C1 segment of cervical spinal cord (tissue), 14 donors: ENCODE measurements around the gene PFKFB3.
"Not testable (repeated sequence)": the region's sequence is repeated elsewhere in the genome, so short reads cannot be mapped to it uniquely, and the experiment has no call there.

Experiments
- DNase-seq, 14 donors: peaks; one replicate each; lab custom pipeline; 2025; lab: John Stamatoyannopoulos, UW

PFKFB3 gene

DNA sequence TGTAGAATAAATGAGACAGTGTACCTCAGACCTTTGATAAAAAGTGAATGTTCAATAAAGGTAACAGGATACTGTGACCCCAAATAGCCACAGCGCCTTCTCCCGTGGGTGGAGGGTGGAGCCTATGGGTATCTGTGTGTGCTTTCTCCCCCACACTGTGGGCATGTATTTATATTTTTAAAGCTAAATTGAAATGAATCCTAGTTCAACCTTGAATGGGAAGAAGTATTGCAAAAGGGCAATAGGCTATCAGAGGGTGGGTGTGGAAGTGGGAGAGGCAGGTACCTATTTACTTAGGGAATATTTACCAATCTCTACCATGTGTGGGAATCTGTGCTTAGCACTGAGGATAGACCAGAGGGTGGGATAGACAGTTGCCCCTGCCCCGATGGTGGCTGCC, 68.9 kb downstream of the PFKFB3 start:
- no peak for DNase-seq

DNA sequence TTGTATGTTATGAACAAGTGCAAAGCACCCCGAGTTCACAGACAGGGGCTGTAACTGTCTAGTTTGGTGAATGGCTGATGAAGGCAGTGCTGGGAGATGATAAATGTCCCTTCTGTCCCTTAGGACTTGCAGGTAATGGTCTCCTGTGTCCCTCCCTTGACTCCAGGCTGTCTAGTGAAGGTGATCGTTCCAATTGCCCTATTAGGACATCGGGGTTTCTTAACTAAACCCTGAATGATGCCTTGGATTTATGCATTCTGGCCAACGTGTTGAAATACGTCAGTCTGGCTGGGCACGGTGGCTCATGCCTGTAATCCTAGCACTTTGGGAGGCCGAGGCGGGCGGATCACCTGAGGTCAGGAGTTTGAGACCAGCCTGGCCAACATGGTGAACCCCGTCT, 69.4 kb downstream of the PFKFB3 start:
- DNase-seq: no peak

DNA sequence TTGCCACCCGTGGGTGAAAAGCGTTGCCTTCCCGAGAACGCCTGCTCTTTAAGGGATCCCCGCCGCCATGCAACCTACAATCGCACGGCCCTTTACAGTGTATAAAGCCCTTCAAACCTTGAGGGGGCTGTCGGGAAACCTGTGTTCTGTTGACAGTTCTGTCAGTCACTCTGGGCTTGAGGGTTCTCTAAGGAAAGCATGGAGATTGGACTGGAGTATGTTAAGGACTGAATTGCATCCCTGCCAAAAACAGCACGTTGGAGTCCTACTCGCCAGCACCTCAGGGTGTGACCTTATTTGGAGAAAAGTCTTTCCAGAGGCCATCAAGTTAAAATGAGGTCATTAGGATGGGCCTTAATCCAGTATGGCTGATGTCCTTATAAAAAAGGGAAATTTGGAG, 70.6 kb downstream of the PFKFB3 start:
- no peak for DNase-seq

DNA sequence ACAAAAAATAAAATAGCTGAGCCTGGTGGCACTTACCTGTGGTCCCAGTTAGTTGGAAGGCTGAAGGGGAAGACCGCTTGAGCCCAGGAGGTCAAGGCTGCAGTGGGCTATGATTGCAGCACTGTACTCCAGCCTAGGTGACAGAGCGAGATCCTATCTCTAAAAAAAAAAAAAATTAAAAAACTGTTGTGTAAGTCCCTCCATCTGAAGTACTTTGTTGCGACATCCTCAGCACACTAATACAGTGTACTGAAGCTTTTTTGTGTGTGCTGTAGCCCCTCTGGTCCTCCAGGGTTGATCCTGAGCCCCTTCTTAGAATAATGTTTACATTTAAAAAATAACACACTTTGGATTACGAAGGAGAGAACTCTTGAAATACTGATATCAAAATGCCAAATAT, 71.3 kb downstream of the PFKFB3 start:
- DNase-seq: no peak

DNA sequence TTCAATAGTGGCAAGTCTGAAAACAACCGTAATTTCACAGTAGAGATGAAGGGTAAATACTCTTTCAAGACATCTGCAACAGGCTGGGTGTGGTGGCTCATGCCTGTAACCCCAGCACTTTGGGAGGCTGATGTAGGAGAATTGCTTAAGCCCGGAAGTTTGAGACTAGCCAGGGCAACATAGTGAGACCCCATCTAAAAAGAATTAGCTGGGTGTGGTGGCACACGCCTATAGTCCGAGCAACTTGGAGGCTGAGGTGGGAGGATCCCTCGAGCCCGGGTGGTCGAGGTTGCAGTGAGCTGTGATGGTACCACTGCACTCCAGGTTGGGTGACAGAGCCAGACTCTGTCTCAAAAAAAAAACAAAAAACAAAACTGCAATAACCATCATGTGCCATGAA, 71.8 kb downstream of the PFKFB3 start:
- DNase-seq: no peak

DNA sequence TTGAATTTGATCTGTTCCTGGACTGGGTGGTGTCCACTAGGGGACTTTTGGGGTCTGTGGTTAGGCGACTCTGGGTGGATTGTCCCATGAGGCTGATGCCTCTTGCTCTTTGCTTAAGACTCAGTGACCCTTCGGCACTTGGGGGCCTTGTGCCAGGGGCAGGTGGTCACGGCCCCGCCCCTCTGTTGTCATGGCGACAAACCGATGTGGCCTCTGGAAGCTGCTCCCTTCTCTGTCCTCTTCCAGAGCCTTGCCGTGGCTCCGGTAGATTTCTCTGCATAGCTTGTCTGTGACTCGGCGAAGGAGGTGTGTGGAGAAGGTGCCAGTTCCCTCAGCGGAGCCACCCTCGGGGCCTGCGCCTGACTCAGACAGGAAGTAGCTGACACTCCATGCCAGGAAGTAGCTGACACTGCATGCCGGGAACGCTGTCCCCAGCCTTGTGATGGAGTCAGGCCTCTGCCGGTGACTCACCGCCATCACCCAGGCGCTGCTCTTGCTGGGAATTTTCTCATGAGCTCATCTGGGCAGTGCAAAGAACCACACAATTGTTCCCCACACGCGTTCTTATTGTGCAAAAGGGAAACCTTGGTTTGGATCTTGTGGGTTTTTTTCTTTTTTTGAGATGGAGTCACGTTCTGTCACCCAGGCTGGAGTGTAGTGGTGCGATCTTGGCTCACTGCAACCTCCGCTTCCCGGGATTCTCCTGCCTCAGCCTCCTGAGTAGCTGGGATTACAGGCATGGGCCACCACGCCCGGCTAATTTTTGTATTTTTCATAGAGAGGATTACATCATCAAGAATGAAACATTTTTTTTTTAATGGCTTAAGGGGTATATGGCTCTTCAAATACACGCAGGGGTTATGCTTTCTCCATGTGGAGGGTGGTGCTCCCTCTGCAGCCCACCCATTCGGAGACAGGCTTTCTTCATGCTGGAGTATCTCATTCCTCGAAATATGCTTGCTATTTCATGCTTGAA, 72.6 kb downstream of the PFKFB3 start:
- DNase-seq: peak; percentile 10 to 98 (median 76)

DNA sequence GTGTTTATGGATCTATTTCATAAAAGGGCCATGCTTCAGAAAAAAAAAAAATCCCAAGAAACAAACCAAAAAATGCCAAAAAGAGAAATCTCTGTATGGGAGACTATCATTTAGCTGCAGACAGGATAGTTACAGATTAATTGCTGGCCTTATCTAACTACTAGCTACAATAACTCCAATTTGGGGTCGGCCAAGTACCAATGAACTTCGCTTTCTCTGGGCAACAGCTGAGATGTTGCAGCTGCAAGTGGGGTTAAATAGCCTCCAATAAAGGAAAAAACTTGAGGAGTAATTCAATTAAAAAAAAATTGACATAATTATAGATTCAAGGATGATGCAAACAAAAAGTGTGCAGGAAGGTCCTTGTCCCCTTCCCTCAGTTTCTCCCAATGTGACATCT, 73.6 kb downstream of the PFKFB3 start:
- DNase-seq: no peak

DNA sequence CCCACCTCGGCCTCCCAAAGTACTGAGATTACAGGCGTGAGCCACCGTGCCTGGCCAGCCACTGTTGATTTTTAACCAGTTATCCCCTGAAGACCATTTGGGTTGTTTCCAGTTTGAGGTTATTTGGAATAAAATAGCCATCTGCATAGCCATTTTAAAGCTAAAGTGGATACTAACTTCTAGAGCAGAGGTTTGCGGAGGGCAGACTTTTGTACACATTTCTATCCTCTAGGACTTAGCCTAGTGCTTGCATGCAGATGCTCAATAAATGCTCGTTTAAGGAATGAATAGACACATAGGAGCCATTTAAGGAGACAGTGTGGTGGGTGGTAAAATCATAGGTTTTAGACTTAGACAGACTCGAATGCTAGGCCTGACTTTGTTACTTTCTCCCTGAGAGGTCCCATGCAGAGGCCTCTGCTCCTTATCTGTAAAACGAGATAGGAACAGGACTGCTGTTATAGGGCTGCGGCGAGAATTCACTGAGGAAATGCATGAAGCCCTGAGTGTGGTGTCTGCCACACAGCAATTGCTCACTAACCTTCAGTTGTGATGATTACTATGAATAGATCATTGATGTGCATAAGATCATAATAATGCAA, 75.9 kb downstream of the PFKFB3 start:
- DNase-seq: no peak

DNA sequence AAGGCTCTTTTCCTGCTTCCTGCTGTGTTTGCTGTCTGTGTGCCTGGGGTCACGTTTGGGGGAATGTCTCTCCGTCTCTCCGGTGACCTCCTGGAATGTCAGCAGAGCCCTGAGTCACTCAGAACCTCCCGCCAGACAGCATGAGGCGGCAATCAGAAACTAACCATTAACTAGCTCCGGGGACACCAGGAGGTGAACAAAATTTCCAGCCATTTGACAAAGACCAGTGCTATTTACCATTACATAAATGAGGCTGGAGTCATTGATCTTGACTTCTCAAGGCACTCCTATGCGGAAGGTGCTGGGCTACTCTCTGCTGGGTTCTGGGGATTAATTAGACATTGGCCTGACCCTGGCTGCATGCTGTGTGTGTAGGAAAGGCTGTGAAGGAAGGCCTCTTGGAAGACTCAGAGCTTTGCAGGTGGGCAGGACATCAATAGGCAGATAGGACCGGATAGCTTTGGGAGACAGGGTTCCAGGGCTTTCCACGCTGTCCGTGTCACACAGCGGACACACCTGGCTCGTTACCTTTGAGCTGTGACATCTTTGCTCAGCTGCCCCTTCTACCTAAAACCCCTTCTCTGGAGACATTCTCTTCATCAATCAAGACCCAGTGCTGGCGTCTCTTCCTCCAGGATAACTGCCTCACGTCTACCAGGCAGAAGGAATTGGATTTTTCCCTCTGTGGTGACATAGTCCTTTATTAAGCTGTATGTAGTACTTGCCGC, 77.0 kb downstream of the PFKFB3 start:
- peak in 3 of 14 donors; percentile 16 to 70 (median 27) for DNase-seq

DNA sequence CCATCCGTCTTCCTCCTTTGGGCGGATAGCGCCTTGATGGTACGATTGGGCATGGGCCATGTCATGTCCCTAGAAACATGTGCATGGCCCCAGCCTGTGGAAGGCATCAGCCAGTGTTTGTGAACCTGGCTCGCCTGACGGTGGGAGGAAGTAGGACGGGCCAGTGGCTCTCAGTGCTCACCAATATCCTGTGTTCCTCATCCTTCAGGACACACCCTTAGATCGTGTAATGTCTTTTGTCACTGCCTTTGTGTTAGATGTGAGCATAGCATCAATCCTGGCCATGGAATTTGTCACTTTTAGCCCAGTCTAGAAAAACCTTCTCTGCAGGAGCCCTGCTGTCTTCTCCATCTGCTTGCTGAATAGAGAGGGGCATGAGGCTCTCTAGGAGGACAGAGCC, 77.6 kb downstream of the PFKFB3 start:
- DNase-seq: peak in 1 of 14 donors; percentile 46

DNA sequence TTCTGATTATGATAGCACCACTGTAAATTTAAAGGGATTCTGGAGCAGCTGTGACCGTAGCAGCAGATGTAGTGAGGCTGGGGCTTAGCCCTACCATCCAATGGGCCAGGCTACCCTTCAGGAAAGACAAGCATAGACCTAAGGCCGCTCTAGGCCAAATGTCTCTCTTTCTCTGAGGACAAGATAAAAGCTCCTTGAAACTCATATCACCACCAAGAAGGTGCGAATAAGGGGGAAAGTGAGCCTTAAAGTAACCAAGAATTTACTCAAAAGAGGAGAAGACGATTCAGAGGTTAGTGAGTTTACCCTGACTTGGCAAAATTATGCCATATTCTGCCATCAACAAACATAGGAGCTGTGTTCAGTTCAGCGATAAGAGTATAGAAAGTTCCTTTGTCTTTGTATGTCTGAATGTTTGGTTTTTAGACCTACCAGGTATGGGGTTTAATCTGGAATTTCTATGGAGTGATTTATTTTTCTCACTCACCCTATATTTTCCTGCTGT, 79.8 kb downstream of the PFKFB3 start:
- DNase-seq: no peak

DNA sequence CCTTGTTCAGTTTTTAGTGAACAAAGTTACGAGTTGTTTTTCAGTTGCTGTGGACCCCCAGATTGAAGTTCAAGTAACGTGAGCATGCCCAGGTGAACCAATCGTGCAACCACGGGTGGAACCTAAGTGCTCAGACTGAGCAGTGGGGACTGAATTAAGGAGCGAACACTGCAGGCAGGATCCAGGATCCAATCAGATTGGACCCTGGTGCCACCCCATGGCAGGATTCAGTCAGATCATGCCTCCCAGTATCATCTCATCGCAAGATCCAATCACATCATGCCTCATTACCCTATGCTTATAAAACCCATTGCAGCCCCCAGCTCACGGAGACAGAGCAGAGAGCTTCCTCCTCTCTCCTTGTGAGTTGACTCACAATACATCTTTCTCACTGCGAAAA, 80.9 kb downstream of the PFKFB3 start:
- DNase-seq: no peak

DNA sequence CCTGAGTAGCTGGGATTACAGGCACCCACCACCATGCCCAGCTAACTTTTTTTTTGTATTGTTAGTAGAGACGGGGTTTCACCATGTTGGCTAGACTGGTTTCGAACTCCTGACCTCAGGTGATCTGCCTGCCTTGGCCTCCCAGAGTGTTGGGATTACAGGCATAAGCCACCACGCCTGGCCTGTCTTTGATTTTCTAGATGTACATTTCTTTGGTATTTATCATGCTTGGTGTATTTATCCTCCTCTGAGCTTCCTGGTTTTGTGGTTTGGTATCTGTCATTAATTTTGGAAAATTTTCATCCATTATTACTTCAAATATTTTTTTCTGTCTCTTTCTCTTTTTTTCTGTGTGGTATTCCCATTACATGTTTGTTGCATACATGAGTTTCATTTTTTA, 87.9 kb downstream of the PFKFB3 start:
- not testable (repeated sequence) for DNase-seq

DNA sequence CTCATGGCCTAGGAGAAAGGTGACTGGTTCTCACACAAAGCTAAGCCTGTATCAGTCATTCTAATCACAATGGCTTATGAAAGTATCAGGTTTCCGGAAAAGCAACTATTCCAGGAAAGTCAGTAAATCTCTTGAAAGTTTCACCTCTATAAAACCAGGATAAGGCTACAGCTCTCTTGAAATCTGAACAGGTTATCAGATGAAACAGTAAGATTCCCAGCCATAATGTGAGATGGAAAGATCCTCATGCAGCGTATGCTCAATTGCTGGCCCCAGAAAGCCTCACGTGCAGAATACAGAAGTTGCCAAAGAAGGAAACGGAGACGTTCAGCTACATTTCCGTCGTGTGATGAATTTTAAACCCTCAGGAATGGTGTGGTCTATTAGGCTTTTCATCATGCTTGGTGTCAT, 90.0 kb downstream of the PFKFB3 start:
- DNase-seq: no peak

DNA sequence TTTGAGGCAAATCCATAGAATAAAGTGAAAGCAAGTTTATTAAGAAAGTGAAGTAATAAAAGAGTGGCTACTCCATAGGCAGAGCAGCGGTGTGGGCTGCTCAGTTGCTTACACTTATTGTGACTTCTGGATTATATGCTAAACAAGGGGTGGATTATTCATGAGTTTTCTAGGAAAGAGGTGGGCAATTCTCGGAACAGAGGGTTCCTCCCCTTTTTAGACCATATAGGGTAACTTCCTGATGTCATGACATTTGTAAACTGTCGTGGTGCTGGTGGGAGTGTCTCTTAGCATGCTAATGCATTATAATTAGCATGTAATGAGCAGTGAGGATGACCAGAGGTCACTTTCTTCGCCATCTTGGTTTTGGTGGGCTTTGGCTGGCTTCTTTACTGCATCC, 93.7 kb downstream of the PFKFB3 start:
- DNase-seq: not testable (repeated sequence)

DNA sequence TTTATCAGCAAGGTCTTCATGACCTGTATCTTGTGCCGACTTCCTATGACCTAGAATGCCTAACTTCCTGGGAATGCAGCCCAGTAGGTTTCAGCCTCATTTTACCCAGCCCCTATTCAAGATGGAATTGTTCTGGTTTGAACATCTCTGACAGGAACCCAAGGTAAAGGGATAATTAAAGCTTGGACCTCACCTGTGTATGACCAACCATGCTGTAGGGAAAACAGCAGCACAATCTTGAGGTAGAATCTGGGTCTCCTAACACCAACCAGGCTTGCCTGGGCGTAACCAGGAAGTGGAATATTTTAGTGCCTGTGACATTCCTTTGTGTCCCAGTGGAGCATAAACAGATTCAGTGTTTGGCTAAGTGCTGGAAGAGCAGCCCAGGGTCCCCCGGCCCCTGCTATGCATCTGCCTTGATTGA, 94.1 kb downstream of the PFKFB3 start:
- DNase-seq: no peak

DNA sequence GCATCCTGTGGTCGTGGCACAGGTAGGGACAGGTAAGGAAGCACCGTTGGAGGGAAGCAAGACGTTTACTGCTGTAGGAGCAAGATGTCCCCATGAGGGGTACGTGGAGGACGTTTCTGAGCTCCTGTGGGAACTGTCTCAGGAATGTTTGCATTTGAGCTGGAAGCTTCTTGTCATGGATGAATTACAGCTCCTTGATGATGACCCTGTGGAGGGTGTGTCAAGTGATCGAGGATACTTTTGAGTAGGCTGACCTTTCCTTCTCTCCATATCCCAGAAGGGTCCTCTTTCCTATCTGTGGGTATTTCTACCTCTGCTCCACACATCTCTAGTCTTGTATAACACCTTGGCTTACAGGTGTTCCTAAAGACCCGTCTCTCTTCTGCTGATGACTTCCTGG, 94.8 kb downstream of the PFKFB3 start:
- no peak for DNase-seq

DNA sequence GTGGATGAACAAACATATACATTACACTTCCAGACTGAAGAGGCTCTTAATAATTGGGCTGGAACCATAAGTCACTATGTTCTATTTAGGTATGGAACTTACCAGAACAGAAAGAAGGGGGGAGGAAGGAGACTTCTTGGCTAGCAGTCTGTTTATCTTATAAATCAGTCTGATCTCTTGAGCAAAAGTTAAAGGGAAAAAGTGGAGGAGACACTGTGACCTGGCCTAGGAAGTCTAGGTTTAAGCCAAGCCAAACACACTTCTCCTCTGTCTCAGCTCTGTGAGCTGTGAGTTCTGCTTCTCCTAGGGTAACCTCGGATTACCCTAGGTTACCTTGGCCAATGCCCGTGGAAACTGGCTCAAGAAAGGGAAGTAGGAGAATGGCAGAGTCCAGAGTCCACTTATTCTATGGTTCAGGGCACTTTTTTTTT, 95.2 kb downstream of the PFKFB3 start:
- peak in 2 of 14 donors; percentile 13 to 18 for DNase-seq

DNA sequence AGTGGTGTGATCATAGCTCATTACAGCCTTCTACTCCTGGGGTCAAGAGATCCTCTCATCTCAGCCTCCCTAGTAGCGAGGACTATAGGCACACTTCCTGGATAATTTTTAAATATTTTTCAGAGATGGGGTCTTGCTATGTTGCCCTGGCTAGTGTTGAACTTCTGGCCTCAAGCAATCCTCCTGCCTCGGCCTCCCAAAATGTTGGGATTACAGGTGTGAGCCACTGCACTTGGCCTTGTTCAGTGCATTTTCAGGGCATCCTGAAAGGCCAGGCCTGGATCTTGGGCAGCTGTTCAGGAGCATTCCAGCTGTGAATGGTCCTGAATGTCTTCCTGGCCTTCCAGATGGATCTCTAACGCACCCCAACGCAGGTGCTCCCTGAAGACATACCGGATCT, 95.7 kb downstream of the PFKFB3 start:
- no peak for DNase-seq

DNA sequence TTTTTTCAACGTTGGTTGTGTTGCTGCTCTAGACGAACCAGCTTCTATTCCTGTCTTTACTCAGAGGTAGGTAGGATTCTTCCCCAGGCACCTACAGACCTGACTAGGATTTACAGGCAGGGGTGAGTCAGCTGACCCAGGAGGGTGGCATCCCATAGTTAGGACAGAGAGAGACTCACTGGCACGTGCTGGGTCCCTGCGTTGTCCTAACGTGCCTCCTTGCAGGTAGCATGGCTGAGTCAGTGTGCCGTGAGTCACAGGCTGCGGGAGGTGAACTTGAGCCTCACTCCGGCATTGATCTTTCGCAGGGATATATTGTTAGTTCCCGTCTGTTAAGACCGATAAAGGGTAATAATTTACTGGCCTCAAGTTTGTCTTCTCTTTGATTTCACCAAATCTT, 96.5 kb downstream of the PFKFB3 start:
- no peak for DNase-seq

DNA sequence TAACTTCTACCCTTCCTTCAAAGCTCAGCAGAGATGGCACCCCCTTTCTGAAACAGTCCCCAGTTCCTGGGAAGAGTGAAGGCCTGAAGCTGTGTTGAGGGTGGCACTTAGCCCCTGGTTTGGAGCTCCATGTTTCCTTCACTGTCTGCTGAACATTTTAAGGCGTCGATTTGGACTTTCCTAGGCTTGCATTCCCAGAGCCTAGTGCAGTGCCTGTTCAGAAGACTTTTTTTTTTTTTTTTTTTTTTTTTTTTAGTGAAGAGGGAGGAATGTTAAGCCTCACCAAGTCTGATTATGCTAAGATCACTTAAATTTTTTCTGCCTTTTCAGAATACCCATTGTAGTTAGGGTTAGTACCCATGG, 97.0 kb downstream of the PFKFB3 start:
- DNase-seq: no peak

DNA sequence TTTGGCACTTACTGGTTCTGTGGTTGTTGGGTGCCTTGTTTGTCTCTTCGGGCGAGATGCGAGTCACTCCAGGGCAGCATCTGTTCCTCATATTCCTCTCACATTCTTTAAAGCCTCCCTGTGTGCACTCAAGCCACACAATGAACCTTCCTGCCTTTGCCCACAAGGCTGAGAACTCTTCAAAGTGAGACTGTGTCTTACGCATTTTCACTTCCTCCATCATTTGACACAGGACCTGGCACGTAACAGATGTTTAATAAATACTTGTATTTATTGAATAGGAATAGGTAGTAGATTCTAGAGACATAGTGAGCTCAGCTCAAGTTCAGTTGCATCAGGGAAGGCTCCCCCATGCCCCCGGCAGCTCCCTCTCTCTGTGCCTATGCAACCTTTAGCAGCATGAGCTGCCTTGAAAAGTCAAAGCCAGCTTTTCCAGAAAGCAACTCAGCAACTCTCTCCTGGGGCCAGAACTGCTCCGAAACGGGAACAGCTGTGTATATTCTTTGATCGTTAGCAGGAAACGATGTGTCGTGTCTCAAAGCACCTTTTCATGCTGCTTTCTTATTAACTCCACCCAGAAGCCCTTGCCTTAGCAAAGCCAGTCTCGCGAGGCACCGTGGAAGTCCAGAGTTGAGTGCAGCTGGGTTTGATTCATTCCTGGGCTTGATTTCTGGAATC, 97.5 kb downstream of the PFKFB3 start:
- peak in 6 of 14 donors; percentile 17 to 66 (median 57) for DNase-seq
